CD14-positive monocyte (primary cell): ENCODE results near the gene BSN. TPM values are rescaled to one million over a fixed set of nuclear protein-coding genes. Genes with fewer than 3 reads are reported as not detected.

Source experiments
- DNase-seq, 3 donors: peaks; one replicate each; pipeline ENCODE4 v3.0.0-alpha.2; 2011 to 2022
- H2AFZ ChIP-seq: 2 replicates; pipeline ENCODE4 v1.6.0; 2012; ENCODE audit warnings: mild to moderate bottlenecking, low read depth, low read length, inconsistent platforms; ENCODE audit not compliant: insufficient read depth, poor library complexity, severe bottlenecking
- H3K27ac ChIP-seq, 2 donors: 1 replicate in 1 of 2; 2 replicates in 1 of 2; pipeline ENCODE4 v1.5.1; 2012 to 2013; ENCODE audit warnings: low read length in 2 of 2, control low read depth in 1 of 2, inconsistent platforms in 1 of 2, low read depth in 1 of 2, mild to moderate bottlenecking in 1 of 2
- H3K27me3 ChIP-seq, 2 donors: one replicate each; pipeline versions ENCODE4 v1.6.0 to v1.6.1; 2011 to 2013; ENCODE audit warnings: low read length in 2 of 2; ENCODE audit not compliant: control insufficient read depth in 2 of 2, insufficient read depth in 2 of 2
- H3K36me3 ChIP-seq, 2 donors: replicated peaks in 1 of 2; 1 replicate in 1 of 2; 2 replicates in 1 of 2; pipeline versions ENCODE4 v1.5.1 to v1.6.1; 2012 to 2013; ENCODE audit warnings: low read length in 2 of 2, control low read depth in 1 of 2, inconsistent platforms in 1 of 2, mild to moderate bottlenecking in 1 of 2; ENCODE audit not compliant: insufficient read depth in 2 of 2, control insufficient read depth in 1 of 2
- H3K4me1 ChIP-seq, 2 donors: 1 replicate in 1 of 2; 2 replicates in 1 of 2; pipeline versions ENCODE4 v1.5.1 to v1.6.1; 2012 to 2013; ENCODE audit warnings: low read length in 2 of 2, control low read depth in 1 of 2, inconsistent platforms in 1 of 2, mild to moderate bottlenecking in 1 of 2, moderate library complexity in 1 of 2; ENCODE audit not compliant: insufficient read depth in 2 of 2, control insufficient read depth in 1 of 2
- H3K4me2 ChIP-seq: replicated peaks from 2 replicates; pipeline ENCODE3; 2012; ENCODE audit warnings: low read length, moderate library complexity, mild to moderate bottlenecking; ENCODE audit not compliant: poor library complexity, severe bottlenecking; ENCODE audit errors: extremely low read depth
- H3K4me3 ChIP-seq, 3 experiments: fragments of 200-600 bp in 1 of 3; sonication (generic) in 1 of 3; replicated peaks in 1 of 3; 1 replicate in 2 of 3; 2 replicates in 1 of 3; pipeline ENCODE4 v1.5.1; 2011 to 2013; ENCODE audit warnings: low read length in 3 of 3, mild to moderate bottlenecking in 3 of 3, control low read depth in 2 of 3, low read depth in 2 of 3, inconsistent platforms in 1 of 3, moderate library complexity in 1 of 3
- H3K79me2 ChIP-seq: 2 replicates; pipeline ENCODE4 v1.6.0; 2012; ENCODE audit warnings: mild to moderate bottlenecking, control low read depth, inconsistent platforms, low read length, moderate library complexity; ENCODE audit not compliant: insufficient read depth
- H3K9ac ChIP-seq: 2 replicates; pipeline ENCODE4 v1.6.0; 2017; ENCODE audit warnings: low read length, mild to moderate bottlenecking; ENCODE audit not compliant: insufficient read depth, poor library complexity, severe bottlenecking
- H3K9me3 ChIP-seq, 2 donors: replicated peaks in 1 of 2; 1 replicate in 1 of 2; 2 replicates in 1 of 2; pipeline versions ENCODE4 v1.5.1 to v1.6.1; 2012 to 2013; ENCODE audit warnings: low read length in 2 of 2, control low read depth in 1 of 2; ENCODE audit not compliant: control insufficient read depth in 1 of 2, insufficient read depth in 1 of 2
- H4K20me1 ChIP-seq: 2 replicates; pipeline ENCODE4 v1.6.0; 2012; ENCODE audit warnings: mild to moderate bottlenecking, low read length, control low read depth, moderate library complexity; ENCODE audit not compliant: insufficient read depth
- H3K27ac Mint-ChIP-seq, 7 donors: one replicate each; pipeline ENCODE4 v1.8.0; 2020; ENCODE audit warnings: mild to moderate bottlenecking in 7 of 7, mixed read lengths in 7 of 7, moderate library complexity in 6 of 7, inconsistent platforms in 2 of 7
- H3K27me3 Mint-ChIP-seq, 3 donors: one replicate each; pipeline ENCODE4 v1.8.0; 2021 to 2022; ENCODE audit warnings: low read depth in 3 of 3, mild to moderate bottlenecking in 3 of 3, mixed read lengths in 3 of 3, moderate library complexity in 3 of 3, inconsistent platforms in 1 of 3
- H3K36me3 Mint-ChIP-seq, 2 donors: one replicate each; pipeline ENCODE4 v1.8.0; 2020; ENCODE audit warnings: mixed read lengths in 2 of 2, inconsistent platforms in 1 of 2, mild to moderate bottlenecking in 1 of 2
- H3K4me1 Mint-ChIP-seq: one replicate; pipeline ENCODE4 v1.8.0; 2020; ENCODE audit warnings: mild to moderate bottlenecking, mixed read lengths
- H3K4me3 Mint-ChIP-seq, 2 donors: one replicate each; pipeline ENCODE4 v1.8.0; 2020; ENCODE audit warnings: mild to moderate bottlenecking in 2 of 2, mixed read lengths in 2 of 2, moderate library complexity in 1 of 2
- H3K9me3 Mint-ChIP-seq, 7 donors: one replicate each; pipeline ENCODE4 v1.8.0; 2020 to 2022; ENCODE audit warnings: mixed read lengths in 7 of 7, mild to moderate bottlenecking in 6 of 7, moderate library complexity in 6 of 7, inconsistent platforms in 2 of 7
- WGBS: methylation state at CpG from one replicate; pipeline ENCODE4 v1.1.5; 2013; ENCODE audit warnings: missing lambda C conversion rate; ENCODE audit not compliant: insufficient coverage; 5-methylcytosine and 5-hydroxymethylcytosine counted together
- intact Hi-C, 2 donors: fragments of 100-400 bp; cut with micrococcal nuclease; formaldehyde crosslinking; loops; one replicate each; pipeline versions ENCODE4 v1.15.0 to v1.15.1; 2023
- polyA plus RNA-seq, 3 donors: library from polyadenylated mRNA; depleted of rRNA in 1 of 3; unstranded in 2 of 3; stranded (reverse) in 1 of 3; fragments of 300-500 nt in 2 of 3; fragments of >200 nt in 1 of 3; fragmentation: Illumina TruSeq in 2 of 3; gene quantifications; 1 replicate in 2 of 3; 2 replicates in 1 of 3; pipeline ENCODE4 v1.2.3, GENCODE V29; 2012 to 2021
- TF ChIP-seq, protein P1 (sequence below): fragments of 200-600 bp; IDR thresholded peaks from one replicate; pipeline ENCODE4 v1.8.0; 2022; ENCODE audit warnings: antibody characterized with exemption, mild to moderate bottlenecking

Gene BSN
- polyA plus RNA-seq, 3 donors, result not detected

DNA sequence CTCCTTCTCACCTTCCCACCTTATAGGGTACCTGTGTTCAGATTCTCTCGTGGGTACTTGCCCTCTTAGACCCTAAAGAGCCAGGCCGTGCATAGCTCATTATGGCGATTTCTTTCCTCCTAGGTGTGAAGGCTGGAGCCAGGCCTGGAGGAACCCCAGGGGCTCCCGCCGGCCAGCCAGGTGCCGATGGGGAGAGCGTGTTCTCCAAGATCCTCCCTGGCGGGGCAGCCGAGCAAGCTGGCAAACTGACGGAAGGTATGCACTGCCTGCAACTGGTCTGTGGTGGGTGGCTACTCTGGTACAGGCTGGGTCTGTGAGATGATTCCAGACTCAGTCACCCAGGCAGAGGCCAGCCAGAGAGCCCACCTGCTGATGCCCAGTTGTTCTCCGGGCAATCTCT lies 110.0 kb downstream of the BSN start:
- H3K4me3 ChIP-seq, result no peak overlapping the region
- H3K79me2 ChIP-seq, result no peaks in the 10 kb centered on the region
- no peak overlapping the region for H3K9ac ChIP-seq
- DNase-seq, result no peak
- H4K20me1 ChIP-seq, result no peaks in the 10 kb centered on the region
- H3K4me1 ChIP-seq, result peaks cover 0 to 8% of the 10 kb centered on the region in 2 donors
- TF ChIP-seq, protein P1, sequence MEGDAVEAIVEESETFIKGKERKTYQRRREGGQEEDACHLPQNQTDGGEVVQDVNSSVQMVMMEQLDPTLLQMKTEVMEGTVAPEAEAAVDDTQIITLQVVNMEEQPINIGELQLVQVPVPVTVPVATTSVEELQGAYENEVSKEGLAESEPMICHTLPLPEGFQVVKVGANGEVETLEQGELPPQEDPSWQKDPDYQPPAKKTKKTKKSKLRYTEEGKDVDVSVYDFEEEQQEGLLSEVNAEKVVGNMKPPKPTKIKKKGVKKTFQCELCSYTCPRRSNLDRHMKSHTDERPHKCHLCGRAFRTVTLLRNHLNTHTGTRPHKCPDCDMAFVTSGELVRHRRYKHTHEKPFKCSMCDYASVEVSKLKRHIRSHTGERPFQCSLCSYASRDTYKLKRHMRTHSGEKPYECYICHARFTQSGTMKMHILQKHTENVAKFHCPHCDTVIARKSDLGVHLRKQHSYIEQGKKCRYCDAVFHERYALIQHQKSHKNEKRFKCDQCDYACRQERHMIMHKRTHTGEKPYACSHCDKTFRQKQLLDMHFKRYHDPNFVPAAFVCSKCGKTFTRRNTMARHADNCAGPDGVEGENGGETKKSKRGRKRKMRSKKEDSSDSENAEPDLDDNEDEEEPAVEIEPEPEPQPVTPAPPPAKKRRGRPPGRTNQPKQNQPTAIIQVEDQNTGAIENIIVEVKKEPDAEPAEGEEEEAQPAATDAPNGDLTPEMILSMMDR, result no peak
- no peaks in the 10 kb centered on the region for H3K36me3 ChIP-seq
- no peak overlapping the region for H3K4me2 ChIP-seq
- no peaks in the 10 kb centered on the region for H3K9me3 Mint-ChIP-seq
- no peaks in the 10 kb centered on the region for H3K27me3 ChIP-seq
- no peaks in the 10 kb centered on the region for H3K9me3 ChIP-seq
- H3K4me1 Mint-ChIP-seq, result peaks cover 11% of the 10 kb centered on the region
- WGBS, result 92% methylated on average over 11 of the region's 11 CpGs
- no peak overlapping the region for H2AFZ ChIP-seq
- H3K4me3 Mint-ChIP-seq, result no peak overlapping the region
- intact Hi-C loops, result no loop called here
- no peaks in the 10 kb centered on the region for H3K36me3 Mint-ChIP-seq
- peaks cover 4 to 8% (median 7%) of the 10 kb centered on the region in 3 donors for H3K27me3 Mint-ChIP-seq
- peak overlapping the region in 1 of 7 donors; percentile 51 for H3K27ac Mint-ChIP-seq
- no peak overlapping the region for H3K27ac ChIP-seq

DNA sequence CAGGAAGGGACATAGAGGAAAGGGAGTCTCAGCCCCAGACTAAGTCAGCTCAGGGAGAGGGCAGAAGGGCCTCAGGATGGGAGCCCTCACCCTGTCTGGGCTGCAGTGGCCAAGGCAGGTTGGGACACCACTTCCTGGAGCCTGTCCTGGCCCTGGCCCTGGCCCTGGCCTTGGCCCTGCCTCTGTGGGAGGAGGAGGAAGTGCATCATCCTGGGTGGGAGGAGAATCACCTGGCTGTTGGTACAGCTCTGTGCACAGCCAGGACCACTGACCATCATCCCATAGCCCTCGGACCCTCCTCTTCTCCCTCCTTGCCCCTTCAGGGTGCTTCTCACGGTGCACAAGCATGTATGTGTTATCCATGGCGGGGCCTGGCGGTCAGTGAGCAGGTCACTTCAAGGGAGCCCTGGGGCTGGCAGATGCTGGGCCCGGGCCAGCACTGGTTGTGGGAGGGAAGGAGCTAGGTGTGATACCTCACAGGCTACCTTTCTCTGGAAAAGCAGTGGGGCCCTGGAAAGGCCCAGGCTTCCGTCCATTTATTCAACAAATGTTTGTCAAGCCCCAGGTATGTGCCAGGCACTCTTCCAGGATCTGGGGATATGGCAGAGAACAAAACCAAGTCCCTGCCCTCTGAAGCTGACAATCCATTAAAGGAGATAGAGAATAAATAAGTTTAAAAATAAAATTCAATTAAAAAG lies 111.7 kb downstream of the BSN start:
- Histone ChIP-seq H3K36me3 (no peaks in the 10 kb centered on the region), H3K27ac (no peak overlapping the region), H3K4me2 (no peak overlapping the region), H3K9ac (no peak overlapping the region), H3K4me1 (peaks cover 0 to 8% of the 10 kb centered on the region in 2 donors), H3K27me3 (no peaks in the 10 kb centered on the region), H2AFZ (peak overlapping the region; percentile 52), H3K79me2 (no peaks in the 10 kb centered on the region), H4K20me1 (no peaks in the 10 kb centered on the region), H3K4me3 (no peak overlapping the region), H3K9me3 (no peaks in the 10 kb centered on the region)
- peaks cover 9 to 10% (median 9%) of the 10 kb centered on the region in 3 donors for H3K27me3 Mint-ChIP-seq
- TF ChIP-seq, protein P1, result no peak
- H3K4me3 Mint-ChIP-seq, result no peak overlapping the region
- 83% methylated on average over 5 of the region's 6 CpGs for WGBS
- H3K4me1 Mint-ChIP-seq, result peaks cover 11% of the 10 kb centered on the region
- DNase-seq, result no peak
- peaks cover 0 to 2% (median 0%) of the 10 kb centered on the region in 7 donors for H3K9me3 Mint-ChIP-seq
- H3K36me3 Mint-ChIP-seq, result no peaks in the 10 kb centered on the region
- intact Hi-C loops, result no loop called here
- peak overlapping the region in 1 of 7 donors; percentile 25 for H3K27ac Mint-ChIP-seq
